Sciatic nerve (tissue), 2 donors: ENCODE results near the gene HRCT1. TPM values are rescaled to one million over a fixed set of nuclear protein-coding genes. Genes with fewer than 3 reads are reported as not detected.

Source experiments
- ATAC-seq: fragments of 200-7000 bp; cut with Tn5 transposase; one replicate; pipeline ENCODE4 v1.9.1; 2020; ENCODE audit warnings: mild to moderate bottlenecking, moderate library complexity
- DNase-seq: peaks from one replicate; pipeline ENCODE4 v3.0.0-alpha.2; 2020; ENCODE audit warnings: low spot score
- intact Hi-C: fragments of 100-400 bp; cut with DNase I; formaldehyde crosslinking; loops from one replicate; pipeline ENCODE4 v1.14.2; 2022
- total RNA-seq: library from RNA; stranded (reverse); fragmentation: NEBNext Ultra II Directional; extraction: Animal tissue kit (Norgen Biotek cat#: 25700); gene quantifications from one replicate; pipeline ENCODE4 v1.2.1, GENCODE V29; 2021
- donor health status: DM: no; HTN: no; CAD: no.
- donor health status: DM: no; HTN: no; CAD: no.

HRCT1 gene
- total RNA-seq, 1 donor from 2014 or later = 4.5 TPM

- DNase-seq (no peak), ATAC-seq (no peak)
- intact Hi-C loops = no loop called here
Measured at GRCh38 chr9:35935755-35936509, 29.9 kb downstream of the HRCT1 start.

GRCh38 chr9:35937227-35937626 lies 31.2 kb downstream of the HRCT1 start:
- ATAC-seq (no peak), DNase-seq (no peak)
- intact Hi-C loops = no loop called here

- ATAC-seq (peak; percentile 70), DNase-seq (no peak)
- intact Hi-C loops = no loop called here
Measured at GRCh38 chr9:35938474-35939356, 32.7 kb downstream of the HRCT1 start.

- no peak for ATAC-seq
- DNase-seq = no peak
- intact Hi-C loops = no loop called here
Measured at GRCh38 chr9:35939679-35940250, 33.8 kb downstream of the HRCT1 start.

GRCh38 chr9:35940458-35941407 lies 34.7 kb downstream of the HRCT1 start:
- ATAC-seq (no peak), DNase-seq (no peak)
- intact Hi-C loops = no loop called here

GRCh38 chr9:35942286-35942685 lies 36.3 kb downstream of the HRCT1 start:
- no peak for ATAC-seq

GRCh38 chr9:35944173-35944572 lies 38.2 kb downstream of the HRCT1 start:
- intact Hi-C loops = no loop called here
- DNase-seq = no peak
- no peak for ATAC-seq

More at GRCh38 chr9:35942286-35942685, 36.3 kb downstream of the HRCT1 start:
- no peak for DNase-seq
- intact Hi-C loops = no loop called here

GRCh38 chr9:35944841-35945240 lies 38.8 kb downstream of the HRCT1 start:
- intact Hi-C loops = no loop called here
- ATAC-seq (peak; percentile 8), DNase-seq (no peak)

- peak; percentile 92 for DNase-seq
- intact Hi-C loops = loop anchor here (1.0 kb wide), 1 partner anchor 43 kb away; no protein-coding TSS in a partner anchor
- ATAC-seq = peak; percentile 91
Measured at GRCh38 chr9:35945341-35946018, 39.5 kb downstream of the HRCT1 start.

GRCh38 chr9:35948451-35948850 lies 42.4 kb downstream of the HRCT1 start:
- intact Hi-C loops = no loop called here
- no peak for DNase-seq
- ATAC-seq = no peak

GRCh38 chr9:35948901-35949318 lies 42.9 kb downstream of the HRCT1 start:
- ATAC-seq = no peak
- intact Hi-C loops = no loop called here
- DNase-seq = no peak

GRCh38 chr9:35951736-35952135 lies 45.7 kb downstream of the HRCT1 start:
- DNase-seq = no peak
- intact Hi-C loops = loop anchor here (10.0 kb wide), 1 partner anchor 73 kb away; no protein-coding TSS in a partner anchor
- no peak for ATAC-seq

- intact Hi-C loops = loop anchor here (10.0 kb wide), 1 partner anchor 72 kb away; no protein-coding TSS in a partner anchor
- DNase-seq (no peak), ATAC-seq (no peak)
Measured at GRCh38 chr9:35952526-35953191, 46.7 kb downstream of the HRCT1 start.

- intact Hi-C loops = loop anchor here (10.0 kb wide), 1 partner anchor 70 kb away; no protein-coding TSS in a partner anchor
- ATAC-seq (peak; percentile 86), DNase-seq (no peak)
Measured at GRCh38 chr9:35954942-35955546, 49.0 kb downstream of the HRCT1 start.

GRCh38 chr9:35956651-35957050 lies 50.6 kb downstream of the HRCT1 start:
- no peak for DNase-seq
- no peak for ATAC-seq
- intact Hi-C loops = loop anchor here (10.0 kb wide), 1 partner anchor 68 kb away; no protein-coding TSS in a partner anchor
